ENCODE measurements around the gene BHLHE40.

Gene BHLHE40

DNA sequence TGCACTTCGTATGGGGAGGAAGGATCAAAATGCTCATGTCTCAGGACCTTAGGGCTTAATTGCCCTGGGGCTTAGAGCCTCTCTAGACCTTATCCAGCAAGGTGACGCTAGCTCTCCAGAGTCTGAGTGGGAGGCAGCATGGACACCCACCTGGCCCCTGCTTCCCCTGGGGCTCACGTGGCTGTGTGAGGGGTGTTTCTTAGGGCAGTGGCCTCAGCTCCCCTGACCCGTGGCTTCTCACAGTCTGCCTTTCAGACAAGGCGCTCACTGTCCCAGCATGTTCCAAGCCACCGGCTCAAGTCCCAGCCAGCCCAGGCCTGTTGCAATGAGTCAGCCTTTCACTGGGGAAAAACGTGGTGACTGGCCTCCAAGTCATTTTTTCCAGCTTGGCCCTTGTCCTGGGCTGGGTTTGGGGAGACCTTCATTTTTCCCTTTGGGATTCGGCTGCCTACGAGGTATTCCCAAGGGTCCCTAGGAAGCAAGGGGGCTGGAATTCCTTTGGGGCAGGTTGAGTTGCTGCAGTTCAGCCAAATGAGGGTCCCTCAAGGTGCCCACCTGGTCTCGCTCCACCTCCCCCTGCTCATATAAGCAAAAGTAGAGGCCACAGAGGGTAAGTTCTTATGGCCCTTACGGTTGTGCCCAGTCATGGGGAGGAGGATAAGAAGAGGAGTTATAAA is 15.7 kb downstream of the BHLHE40 start:
- TF ChIP-seq POLR2AphosphoS5 (IDR thresholded peaks at IDR 0.05; ENCODE audit: low read depth, low read length) = no peak
- no peak for TF ChIP-seq SIN3A (IDR thresholded peaks at IDR 0.05; ENCODE audit: borderline replicate concordance, insufficient read depth, low read length)
- no peak for TF ChIP-seq FOXP2 (optimal IDR thresholded peaks at IDR 0.05; ENCODE audit: borderline replicate concordance, extremely low read depth, extremely low read length, insufficient read depth)
- TF ChIP-seq, protein P1, sequence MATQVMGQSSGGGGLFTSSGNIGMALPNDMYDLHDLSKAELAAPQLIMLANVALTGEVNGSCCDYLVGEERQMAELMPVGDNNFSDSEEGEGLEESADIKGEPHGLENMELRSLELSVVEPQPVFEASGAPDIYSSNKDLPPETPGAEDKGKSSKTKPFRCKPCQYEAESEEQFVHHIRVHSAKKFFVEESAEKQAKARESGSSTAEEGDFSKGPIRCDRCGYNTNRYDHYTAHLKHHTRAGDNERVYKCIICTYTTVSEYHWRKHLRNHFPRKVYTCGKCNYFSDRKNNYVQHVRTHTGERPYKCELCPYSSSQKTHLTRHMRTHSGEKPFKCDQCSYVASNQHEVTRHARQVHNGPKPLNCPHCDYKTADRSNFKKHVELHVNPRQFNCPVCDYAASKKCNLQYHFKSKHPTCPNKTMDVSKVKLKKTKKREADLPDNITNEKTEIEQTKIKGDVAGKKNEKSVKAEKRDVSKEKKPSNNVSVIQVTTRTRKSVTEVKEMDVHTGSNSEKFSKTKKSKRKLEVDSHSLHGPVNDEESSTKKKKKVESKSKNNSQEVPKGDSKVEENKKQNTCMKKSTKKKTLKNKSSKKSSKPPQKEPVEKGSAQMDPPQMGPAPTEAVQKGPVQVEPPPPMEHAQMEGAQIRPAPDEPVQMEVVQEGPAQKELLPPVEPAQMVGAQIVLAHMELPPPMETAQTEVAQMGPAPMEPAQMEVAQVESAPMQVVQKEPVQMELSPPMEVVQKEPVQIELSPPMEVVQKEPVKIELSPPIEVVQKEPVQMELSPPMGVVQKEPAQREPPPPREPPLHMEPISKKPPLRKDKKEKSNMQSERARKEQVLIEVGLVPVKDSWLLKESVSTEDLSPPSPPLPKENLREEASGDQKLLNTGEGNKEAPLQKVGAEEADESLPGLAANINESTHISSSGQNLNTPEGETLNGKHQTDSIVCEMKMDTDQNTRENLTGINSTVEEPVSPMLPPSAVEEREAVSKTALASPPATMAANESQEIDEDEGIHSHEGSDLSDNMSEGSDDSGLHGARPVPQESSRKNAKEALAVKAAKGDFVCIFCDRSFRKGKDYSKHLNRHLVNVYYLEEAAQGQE (IDR thresholded peaks at IDR 0.05; ENCODE audit: insufficient read depth in 1 of 2, low read depth in 2 of 2, low read length in 2 of 2) = no peak
- TF ChIP-seq TAF1 (IDR thresholded peaks at IDR 0.05; ENCODE audit: borderline replicate concordance, insufficient read depth, low read length) = no peak

DNA sequence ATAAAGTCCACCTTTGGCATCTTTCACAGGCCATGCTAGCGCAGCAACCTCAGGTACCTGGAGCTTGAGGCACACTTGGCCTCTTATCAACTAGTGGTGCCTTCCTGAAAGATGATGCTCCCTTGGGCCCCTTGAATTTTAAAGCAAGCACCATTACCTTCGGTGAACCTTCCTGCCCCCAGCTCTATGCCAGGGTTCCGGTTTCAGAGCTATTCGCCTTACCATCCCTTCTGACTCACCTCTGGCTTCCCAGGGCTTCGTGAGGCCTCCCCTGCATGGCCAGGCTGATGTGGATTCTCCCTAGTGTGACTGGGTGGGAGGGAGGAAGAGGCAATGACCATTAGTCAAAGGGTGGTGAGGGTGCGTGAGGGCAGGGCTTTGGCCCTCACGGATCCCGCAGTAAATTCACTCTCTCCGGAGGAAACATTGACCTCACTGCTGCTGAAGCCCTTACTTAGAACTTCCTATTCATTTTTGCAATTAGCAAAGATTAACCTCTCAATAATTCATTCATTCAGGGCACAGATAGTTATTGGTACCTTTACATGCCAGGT is 16.3 kb downstream of the BHLHE40 start:
- TF ChIP-seq, protein P1 (IDR thresholded peaks at IDR 0.05; ENCODE audit: insufficient read depth in 1 of 2, low read depth in 2 of 2, low read length in 2 of 2) = no peak
- TF ChIP-seq FOXP2 (optimal IDR thresholded peaks at IDR 0.05; ENCODE audit: borderline replicate concordance, extremely low read depth, extremely low read length, insufficient read depth) (no peak), SIN3A (IDR thresholded peaks at IDR 0.05; ENCODE audit: borderline replicate concordance, insufficient read depth, low read length) (no peak), POLR2AphosphoS5 (IDR thresholded peaks at IDR 0.05; ENCODE audit: low read depth, low read length) (no peak), TAF1 (IDR thresholded peaks at IDR 0.05; ENCODE audit: borderline replicate concordance, insufficient read depth, low read length) (no peak)

DNA sequence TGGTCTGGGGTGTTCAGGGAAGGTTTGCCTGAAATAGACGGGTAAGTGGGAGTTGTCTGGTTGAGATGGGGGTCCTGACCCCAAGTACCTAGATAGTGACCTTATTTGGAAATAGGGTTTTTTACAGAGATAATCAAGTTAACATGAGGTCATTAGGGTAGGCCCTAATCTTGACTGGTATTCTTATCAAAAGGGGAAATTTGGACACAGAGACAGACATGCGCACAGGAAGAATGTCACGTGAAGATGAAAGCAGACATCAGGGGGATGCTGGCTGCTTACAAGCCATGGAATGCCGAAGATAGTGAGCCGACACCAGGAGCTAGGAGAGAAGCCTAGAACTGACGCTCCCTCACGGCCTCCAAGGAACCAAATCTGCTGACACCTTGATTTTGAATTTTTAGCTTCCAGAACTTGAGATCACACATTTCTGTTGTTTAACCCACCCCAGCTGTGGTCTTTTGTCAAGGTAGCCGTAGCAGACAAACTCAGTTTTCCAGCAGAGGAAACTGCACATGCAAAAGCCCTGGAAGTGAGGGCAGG is 17.1 kb downstream of the BHLHE40 start:
- TF ChIP-seq SIN3A (IDR thresholded peaks at IDR 0.05; ENCODE audit: borderline replicate concordance, insufficient read depth, low read length) = no peak
- TF ChIP-seq FOXP2 (optimal IDR thresholded peaks at IDR 0.05; ENCODE audit: borderline replicate concordance, extremely low read depth, extremely low read length, insufficient read depth) = no peak
- no peak for TF ChIP-seq TAF1 (IDR thresholded peaks at IDR 0.05; ENCODE audit: borderline replicate concordance, insufficient read depth, low read length)
- TF ChIP-seq POLR2AphosphoS5 (IDR thresholded peaks at IDR 0.05; ENCODE audit: low read depth, low read length) = no peak

DNA sequence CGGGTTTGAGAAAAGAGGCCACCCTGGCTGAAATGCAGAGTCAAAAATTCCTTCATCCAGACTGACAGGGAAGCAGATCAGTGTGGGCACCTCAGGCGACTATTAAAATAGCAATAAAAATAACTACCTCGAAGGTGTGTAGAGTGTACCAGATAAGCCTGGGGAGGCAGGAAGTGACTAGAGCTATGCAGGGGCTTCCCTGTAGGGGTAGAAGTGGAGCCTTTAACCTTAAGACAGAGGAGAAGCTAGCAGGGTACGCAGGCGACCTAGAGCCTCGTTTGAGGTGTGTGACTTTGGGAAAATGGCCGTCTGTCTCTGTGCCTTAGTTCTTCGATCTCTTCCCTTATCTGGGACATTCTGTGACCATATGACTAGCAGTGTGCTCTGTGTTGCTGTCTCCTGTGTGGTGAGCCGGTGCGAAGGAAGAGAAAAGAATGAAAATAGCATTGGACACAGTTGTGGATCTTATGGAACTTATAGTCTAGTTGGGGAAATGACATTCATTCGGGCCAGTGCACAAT is 17.6 kb downstream of the BHLHE40 start:
- TF ChIP-seq, protein P1 (IDR thresholded peaks at IDR 0.05; ENCODE audit: insufficient read depth in 1 of 2, low read depth in 2 of 2, low read length in 2 of 2) = no peak
- TF ChIP-seq FOXP2 (optimal IDR thresholded peaks at IDR 0.05; ENCODE audit: borderline replicate concordance, extremely low read depth, extremely low read length, insufficient read depth) (no peak), SIN3A (IDR thresholded peaks at IDR 0.05; ENCODE audit: borderline replicate concordance, insufficient read depth, low read length) (no peak), POLR2AphosphoS5 (IDR thresholded peaks at IDR 0.05; ENCODE audit: low read depth, low read length) (no peak), TAF1 (IDR thresholded peaks at IDR 0.05; ENCODE audit: borderline replicate concordance, insufficient read depth, low read length) (no peak)

DNA sequence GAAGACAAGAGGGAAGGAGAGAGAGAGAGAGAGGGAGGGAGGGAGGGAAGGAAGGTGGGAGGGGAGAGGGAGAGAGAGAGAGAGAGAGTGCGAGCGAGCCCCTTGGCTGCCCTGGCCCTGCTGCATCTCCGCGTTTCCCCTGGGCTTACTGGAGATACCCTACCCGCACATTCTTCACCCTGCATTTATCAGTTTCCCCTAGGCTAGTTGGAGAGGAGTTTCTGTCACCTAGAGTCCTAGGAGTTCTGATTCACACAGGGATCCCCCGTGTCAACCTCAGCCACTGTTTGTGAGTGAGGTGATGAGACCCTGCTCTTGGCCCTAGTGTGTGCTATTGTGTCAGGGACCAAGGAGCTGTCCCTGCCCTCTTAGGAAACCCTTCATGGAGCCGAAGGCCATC is 18.7 kb downstream of the BHLHE40 start:
- TF ChIP-seq SIN3A (IDR thresholded peaks at IDR 0.05; ENCODE audit: borderline replicate concordance, insufficient read depth, low read length) = no peak
- TF ChIP-seq TAF1 (IDR thresholded peaks at IDR 0.05; ENCODE audit: borderline replicate concordance, insufficient read depth, low read length) = no peak
- no peak for TF ChIP-seq POLR2AphosphoS5 (IDR thresholded peaks at IDR 0.05; ENCODE audit: low read depth, low read length)
- no peak for TF ChIP-seq FOXP2 (optimal IDR thresholded peaks at IDR 0.05; ENCODE audit: borderline replicate concordance, extremely low read depth, extremely low read length, insufficient read depth)
- TF ChIP-seq, protein P1 (IDR thresholded peaks at IDR 0.05; ENCODE audit: insufficient read depth in 1 of 2, low read depth in 2 of 2, low read length in 2 of 2) = no peak
